ENCODE data around the gene NT5C1A.

NT5C1A gene

DNA sequence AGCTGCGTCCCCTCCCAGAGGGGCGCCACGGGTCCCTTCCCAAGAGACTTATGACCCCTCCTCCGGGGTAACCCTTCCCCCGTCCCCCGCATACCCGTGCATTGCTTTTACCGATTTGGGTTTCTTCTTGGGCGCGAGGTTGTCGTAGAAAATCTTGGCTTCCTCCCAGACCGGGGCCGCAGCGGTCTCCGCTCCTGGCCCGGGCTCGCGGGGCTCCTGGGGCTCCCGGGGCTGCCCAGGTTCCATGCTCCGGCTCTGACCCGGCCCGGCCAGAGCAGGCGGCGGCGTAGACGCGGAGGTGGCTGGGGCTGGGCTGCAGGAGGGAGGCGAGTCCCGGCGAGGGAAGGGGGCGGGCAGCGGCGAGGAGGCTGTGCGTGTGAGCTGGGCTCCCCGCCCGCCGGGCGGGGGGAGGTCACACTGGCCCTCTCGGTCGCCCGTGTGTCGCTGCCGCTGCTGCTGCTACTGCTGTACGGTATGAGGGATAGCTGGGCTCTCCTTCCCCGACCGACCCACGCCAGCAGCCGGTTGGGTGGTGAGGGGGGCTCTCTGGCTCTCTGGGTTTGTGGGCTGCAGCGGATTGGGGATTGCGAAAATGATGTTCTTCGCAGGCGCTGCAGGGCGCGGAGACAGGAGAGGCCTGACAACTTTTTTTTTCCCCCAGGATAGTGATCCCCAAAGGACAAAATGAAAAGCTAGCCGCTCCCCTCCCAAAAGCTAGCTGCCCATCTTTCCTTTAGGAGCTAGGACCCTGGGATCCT is at the start of gene NT5C1A:
Gene NT5C1A (minus strand): TSS at position 315 of the 758 bp plus-strand sequence. CDS start 69 bp downstream, at position 246.
- no peak for DNase-seq (ENCODE audit: low read depth in 4 of 4, low spot score in 1 of 4)

DNA sequence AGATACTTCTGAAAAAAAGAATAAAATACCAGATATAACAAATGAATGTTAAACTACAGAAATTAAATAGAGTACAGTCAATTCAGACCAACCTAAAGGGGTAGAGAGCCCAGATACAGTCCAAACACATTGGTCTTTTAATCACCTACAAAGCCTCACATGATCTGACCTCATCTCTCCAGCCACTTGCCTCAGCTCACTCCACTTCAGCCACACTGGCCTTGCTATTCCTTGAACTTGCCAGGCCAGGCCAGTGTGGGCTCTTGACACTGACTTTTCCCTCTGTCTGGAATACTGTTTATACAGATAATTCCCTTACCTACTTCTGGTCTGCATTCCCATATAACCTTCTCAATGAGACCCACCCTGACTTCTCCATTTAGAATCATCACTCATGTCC is 49.8 kb upstream of the NT5C1A start:
- no peak for DNase-seq (ENCODE audit: low read depth in 4 of 4, low spot score in 1 of 4)

DNA sequence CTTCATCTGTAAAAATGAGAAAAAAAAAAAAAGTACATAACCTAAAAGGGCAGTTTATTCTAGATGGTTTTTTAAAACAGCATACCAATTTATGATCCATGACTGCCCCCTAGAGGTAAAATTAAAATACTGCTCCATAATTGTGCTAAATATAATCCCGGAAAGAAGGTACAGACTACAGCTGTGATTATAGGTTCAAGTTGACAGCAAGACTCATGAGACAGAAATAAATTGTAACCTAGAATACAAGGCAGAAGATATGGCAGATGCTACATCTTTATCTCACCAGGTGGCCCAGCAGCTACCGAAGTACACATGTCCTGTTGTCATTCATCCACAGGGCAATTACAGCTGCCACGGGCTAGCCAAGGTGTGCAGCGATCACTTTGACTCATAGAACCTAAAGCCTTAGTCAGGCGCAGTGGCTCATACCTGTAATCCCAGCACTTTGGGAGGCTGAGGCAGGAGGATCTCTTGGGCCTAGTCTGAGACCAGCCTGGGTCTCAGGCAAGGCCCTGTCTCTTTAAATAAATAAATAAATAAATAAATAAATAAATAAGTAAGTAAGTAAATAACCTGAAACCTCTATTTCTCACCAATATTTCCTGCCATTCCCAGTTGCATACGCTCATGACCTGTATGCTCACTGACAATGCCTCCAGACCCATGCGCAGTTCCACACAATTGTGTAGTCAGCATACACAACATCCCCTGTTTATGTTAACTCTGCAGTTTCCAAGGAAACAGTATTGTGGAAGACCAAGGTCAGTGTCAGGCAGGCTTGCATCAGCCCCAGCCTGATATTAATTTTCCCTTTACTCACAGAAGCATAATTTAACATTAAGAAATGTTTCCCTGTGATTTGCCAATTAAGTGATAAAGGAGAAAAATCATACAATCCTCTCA is 48.4 kb upstream of the NT5C1A start:
- DNase-seq (ENCODE audit: low read depth in 4 of 4, low spot score in 1 of 4), result no peak

DNA sequence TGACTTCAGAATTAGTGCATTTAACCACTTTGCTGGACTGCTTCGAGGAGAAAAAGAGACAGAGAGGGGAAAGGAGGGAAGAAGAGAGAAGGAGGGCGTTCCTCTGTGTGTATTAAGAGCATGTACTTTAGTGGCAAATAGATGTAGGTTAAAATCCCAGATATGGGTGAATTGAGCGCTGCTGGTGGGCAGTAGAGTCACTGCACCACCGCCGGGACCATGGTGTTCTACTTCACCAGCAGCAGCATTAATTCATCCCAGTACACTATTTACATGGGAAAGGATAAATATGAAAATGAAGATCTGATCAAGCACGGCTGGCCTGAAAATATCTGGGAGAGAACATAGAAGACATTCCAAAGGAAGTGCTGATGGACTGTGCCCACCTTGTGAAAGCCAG is 45.9 kb upstream of the NT5C1A start:
- DNase-seq (ENCODE audit: low read depth in 4 of 4, low spot score in 1 of 4), result no peak

DNA sequence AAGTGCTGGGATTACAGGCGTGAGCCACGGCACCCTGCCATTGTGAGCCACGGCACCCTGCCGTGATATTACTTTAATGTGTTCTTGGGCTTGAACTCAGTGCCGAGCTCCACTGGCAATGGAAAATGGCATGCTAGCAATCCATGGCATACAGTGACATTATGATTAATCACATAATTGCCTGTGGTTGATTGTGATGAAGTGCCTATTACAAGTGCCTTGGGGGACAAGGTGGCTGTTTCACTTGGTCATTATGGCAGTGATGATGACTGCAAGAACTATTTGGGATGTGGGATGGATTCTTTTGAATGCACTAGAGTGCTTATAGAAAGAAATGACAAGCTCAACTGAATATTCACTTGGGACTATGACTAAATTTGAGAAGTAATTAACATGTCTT is 41.6 kb upstream of the NT5C1A start:
- no peak for DNase-seq (ENCODE audit: low read depth in 4 of 4, low spot score in 1 of 4)

DNA sequence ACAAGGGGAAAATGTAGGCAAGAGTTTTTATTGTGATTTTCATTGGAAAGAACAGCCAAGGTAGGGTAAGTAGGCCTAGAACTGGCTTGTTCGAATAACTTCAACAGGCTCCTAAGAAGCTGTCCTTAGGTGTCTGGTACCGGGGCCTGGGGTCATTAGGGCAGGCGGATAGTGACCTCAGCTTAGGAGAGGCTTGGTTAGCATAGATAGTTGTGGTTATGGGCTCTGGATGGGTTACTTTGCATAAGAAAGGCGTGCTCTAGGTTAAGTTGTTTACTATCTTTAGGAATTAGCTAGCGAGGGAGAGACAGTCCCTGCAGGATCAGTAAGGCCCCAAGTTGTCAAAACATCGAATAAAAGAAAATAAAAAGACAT is 40.0 kb upstream of the NT5C1A start:
- DNase-seq (ENCODE audit: low read depth in 4 of 4, low spot score in 1 of 4), result no peak

DNA sequence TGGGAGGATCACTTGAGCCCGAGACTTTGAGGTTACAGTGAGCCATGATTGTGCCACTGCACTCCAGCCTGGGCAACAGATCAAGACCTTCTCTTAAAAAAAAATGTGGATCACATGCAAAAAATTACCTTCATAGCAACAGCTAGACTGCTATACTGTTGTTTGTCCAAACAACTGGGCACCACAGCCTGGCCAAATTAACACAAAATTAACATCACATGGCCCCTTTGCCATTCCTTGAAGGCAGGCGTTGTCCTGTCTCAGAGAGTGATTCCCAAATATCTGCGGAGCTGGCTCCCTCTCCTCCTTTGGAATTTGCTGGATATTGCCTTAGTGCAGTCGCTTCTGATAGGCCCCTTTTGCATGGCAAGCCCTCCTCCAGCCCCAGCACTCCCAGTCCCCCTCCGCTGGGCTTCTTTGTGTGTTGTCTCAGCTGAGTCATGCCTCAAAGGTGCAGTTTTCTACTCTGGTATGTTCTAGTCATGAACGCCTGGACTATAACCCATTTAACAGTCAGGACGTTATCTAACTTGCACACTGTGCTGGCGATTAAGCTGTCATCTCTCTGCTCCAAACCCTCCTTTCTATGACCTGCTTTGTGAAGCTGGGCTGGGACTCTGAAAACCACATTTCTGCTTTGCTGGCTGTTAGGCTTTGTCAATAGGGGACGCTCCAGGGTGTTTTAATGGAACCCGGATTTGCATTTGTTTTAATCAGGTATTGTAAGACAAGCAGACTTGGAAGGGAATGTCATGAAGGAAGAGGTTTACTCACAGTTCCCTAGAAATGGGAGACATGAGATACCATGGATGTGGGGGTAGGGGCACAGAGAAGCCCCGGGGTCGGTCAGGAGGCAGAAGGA is 39.4 kb upstream of the NT5C1A start:
- DNase-seq (ENCODE audit: low read depth in 4 of 4, low spot score in 1 of 4), result no peak

DNA sequence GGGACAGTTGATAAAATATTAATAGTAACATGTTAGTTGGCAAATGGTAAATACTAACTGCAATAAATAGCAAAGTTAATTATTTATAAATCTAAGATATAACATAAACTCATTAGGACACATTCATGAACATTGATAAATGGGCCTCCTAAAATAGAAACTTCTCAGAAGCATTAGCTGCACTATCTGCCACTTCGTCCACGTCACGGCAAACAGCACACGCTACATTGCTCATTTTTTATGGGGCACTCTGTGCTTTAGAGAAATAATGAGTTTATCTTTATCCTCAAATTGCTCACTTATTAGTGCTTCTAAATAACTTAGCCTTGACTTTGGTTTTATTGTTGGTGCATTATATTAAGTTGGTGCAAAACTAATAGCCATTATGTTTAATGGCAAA is 35.6 kb upstream of the NT5C1A start:
- no peak for DNase-seq (ENCODE audit: low read depth in 4 of 4, low spot score in 1 of 4)

DNA sequence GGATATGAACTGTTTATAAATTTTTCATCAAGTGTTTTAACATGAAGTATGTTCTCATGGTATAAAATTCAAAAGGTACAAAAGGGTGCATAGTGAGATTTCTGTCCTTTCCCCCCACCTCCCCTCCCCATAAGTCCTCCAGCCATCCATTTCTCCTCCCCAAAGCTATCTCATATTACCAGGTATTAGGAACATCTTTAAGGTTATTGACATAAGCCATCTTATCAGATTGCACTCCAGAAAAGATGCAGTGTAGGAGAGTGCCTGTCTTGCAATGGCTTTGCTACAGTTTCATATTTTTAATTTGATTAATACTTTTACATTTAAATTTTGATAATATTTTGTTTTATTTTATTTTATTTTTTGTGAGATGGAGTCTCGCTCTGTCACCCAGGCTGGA is 32.9 kb upstream of the NT5C1A start:
- DNase-seq (ENCODE audit: low read depth in 4 of 4, low spot score in 1 of 4), result no peak

DNA sequence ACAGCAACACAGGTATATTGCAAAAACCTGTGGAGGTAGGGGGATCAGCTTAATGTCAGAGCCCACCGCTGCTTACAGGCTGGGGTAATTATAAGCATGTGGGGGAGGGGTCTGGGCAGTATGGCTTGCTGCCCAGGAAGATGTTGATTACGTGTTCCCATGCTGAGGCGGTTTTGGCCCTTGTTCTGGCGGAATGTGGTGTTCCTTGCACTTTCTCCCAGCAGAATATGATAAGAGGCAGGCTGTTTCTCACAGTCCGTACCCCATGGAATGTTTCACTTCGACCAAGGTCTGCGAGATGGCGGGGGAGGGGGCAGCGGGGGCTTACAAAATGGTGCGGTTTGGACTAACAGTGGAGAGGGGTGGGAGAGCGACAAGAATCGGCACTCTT is 29.1 kb upstream of the NT5C1A start:
- DNase-seq (ENCODE audit: low read depth in 4 of 4, low spot score in 1 of 4), result no peak

DNA sequence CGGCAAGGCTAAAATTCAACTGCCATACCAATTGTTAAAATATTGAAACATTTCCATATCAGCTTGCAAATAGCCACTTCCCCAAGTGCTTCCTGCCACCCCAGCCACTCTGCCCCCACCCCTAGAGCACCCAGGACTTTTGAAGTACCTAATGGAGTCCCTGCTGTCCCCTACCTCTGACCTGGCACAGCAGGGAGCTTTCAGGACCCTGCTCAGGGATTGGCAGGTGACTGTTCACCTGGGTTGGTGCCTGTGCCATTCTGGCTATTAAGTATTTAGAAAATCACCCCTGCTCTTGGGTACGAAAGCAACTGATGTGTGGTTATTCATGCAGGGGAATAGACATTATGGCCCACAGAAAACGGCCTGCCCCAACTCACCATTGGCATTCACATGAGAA is 28.4 kb upstream of the NT5C1A start:
- no peak for DNase-seq (ENCODE audit: low read depth in 4 of 4, low spot score in 1 of 4)

DNA sequence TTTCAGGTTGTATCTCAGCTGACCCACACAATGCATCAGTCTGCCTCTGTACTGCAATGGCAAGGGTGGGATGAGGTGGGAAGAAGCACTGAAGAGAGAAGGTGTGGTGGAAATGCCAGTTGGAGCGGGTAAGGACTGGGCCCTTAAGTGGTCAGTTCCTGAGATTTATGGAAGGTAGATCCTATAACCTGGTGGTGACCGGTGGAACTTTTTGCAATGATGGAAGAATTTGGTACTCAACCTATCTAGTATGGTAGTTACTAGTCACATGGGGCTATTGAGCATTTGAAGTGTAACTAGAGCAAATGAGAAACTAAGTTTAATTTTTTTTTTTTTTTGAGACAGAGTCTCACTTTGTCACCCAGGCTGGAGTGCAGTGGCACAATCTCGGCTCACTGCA is 27.5 kb upstream of the NT5C1A start:
- no peak for DNase-seq (ENCODE audit: low read depth in 4 of 4, low spot score in 1 of 4)

DNA sequence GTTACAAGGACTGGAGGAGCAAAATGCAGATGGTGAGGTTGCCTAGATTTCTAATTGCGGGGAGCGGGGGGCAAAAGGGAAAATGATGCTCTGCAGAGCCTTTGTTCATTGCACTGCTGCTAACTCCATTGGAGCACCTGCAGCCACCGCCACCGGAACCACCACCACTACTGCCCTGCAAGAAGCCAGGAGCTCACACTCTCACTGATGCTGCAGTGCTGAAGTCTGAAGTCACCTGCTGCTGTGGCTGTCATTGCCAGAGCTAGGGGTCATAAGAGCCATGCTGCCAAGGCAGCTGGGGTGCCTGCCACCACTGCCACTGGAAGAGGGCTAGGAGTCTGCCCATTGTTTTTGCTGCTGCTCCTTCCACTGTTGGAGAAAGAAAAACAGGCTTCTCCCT is 26.7 kb upstream of the NT5C1A start:
- no peak for DNase-seq (ENCODE audit: low read depth in 4 of 4, low spot score in 1 of 4)

DNA sequence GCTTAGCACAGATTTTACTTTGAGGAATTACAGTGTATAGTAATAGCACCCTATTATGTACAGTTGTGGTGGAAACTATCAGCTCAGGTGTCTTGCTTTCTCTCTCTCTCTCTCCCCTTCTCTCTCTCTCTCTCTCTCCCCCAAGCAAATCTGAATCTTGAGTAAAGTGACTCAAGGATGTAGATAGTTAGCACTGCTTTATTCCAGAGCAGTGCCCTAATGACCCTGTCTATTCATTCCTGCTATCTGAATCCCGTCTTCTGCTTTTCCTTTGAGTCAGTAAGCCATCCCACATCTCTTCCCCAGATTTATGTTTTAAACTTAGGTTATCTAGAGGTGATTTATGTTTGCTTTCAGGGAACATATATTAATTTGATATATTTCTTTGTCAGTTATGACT is 24.5 kb upstream of the NT5C1A start:
- DNase-seq (ENCODE audit: low read depth in 4 of 4, low spot score in 1 of 4), result no peak

DNA sequence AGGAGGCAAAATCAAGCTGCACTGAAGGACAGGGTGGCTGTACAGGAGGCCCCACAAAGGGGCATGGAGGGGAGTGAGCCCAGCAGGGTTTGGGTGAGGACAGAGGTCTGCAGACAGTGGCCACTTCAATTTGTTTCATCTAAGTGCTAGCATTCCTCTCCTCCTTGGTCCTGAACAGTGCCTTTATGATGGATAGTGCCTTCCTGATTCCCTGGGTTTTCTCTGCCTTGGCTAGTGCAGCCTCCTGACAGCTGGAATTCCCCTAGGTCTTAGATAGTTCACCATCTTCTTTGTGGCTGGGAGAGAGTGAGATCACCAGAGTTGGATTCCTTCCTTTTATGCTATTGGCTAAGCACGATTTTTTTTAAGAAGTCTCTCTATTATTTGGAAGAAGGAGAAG is 23.1 kb upstream of the NT5C1A start:
- no peak for DNase-seq (ENCODE audit: low read depth in 4 of 4, low spot score in 1 of 4)

DNA sequence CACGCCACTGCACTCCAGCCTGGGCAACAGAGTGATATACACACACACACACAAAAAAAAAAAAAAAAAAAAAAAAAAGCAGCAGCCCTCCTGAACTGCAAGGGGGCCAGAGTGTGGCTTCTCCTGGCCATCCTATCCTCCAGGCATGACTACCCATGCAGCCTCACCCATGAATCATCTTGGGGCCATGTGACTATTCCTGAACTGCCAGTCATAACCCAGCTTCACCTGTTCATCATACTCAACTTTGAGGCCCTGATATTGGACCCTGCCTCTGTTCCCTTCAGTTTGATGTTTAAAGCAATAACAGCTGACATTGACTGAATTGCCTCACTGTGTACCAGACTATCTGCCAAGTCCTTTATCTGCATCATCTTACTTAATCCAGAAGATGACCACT is 22.1 kb upstream of the NT5C1A start:
- no peak for DNase-seq (ENCODE audit: low read depth in 4 of 4, low spot score in 1 of 4)

DNA sequence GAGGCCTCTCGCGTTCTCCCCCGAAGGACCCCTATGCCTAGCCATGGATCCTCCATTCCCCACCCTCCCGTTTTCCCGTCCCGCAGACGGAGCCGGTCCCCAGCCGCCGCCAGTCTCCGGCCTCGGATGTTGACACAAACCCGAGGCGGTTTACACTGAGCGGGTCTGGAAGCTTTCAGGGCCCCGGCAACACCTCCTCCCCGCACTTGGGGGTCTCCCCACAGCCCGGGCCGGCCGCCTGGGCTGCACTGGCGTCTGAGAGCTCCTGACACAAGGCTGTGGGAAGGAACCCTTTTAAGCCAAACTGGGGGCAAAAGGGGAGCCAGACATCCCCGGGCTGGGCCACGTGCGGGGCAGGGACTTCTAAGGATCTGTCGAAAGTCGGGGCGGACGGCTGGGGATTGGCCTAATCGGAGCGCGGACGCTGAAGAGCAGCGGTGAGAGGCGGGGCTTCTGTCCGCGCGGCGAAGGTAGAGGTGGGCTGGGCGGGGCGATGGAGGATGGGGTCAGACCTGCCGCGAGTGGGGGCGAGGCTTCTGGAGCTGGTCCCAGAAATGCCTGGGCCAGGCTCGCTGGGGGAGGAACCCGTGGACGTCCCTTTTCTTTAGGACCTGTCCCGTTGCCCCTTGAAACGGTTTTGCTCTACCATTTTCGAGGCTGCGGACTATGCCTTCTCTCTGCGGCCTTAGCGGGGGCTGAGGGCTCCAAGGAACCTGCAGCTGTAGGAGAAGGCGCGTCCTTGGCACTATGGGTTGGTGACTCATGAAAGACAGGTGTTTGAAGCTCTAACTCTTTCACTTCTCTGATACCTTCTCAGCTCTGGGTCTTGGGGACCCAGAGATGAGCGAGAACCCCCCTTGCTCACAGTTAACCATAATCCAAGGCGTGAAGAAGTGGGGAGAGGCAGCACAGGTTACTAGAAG is 20.5 kb upstream of the NT5C1A start:
- no peak for DNase-seq (ENCODE audit: low read depth in 4 of 4, low spot score in 1 of 4)

DNA sequence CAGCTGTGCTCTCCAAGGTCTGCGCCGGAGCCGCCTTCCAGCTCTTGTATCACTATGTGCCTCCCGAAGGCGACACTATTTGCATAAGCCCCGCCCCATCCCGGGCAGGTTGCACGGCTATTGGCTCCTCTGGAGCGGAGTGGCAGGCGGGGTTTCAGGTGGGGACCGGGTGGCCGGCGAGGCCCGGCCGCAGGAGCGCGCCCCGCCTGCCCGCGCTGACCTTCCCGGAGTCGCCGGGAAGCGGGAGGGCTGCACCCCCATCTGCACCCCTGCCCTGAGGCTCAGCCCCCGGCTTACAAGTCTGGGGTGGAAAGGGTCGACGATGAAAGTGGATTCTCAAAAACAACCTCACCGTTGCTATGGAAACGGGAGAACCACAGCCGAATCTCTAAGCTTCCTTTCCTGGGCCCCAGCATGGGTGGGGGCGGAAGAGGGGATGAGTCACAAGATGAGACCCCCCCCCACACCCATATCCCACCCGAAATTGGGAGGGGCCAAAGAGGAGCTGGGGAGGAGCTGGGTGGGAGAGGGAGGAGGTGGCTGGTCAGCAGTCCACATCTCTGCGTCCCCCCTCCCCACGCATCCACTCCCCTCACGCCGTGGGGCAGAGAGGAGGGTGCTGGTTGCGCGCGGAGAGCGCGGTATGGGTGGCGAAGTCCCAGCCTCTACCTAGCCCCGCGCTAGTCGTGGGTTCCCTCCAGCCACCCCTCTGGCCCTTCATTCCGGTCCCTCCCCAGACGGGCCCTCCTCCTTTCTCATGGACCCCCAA is 19.7 kb upstream of the NT5C1A start, which contains the start of gene HPCAL4:
Gene HPCAL4 (minus strand): TSS at position 51 of the 769 bp plus-strand sequence. CDS start 6,830 bp downstream, outside the sequence.
- peak; percentile 63 to 86 (median 70) for DNase-seq (ENCODE audit: low read depth in 4 of 4, low spot score in 1 of 4)

DNA sequence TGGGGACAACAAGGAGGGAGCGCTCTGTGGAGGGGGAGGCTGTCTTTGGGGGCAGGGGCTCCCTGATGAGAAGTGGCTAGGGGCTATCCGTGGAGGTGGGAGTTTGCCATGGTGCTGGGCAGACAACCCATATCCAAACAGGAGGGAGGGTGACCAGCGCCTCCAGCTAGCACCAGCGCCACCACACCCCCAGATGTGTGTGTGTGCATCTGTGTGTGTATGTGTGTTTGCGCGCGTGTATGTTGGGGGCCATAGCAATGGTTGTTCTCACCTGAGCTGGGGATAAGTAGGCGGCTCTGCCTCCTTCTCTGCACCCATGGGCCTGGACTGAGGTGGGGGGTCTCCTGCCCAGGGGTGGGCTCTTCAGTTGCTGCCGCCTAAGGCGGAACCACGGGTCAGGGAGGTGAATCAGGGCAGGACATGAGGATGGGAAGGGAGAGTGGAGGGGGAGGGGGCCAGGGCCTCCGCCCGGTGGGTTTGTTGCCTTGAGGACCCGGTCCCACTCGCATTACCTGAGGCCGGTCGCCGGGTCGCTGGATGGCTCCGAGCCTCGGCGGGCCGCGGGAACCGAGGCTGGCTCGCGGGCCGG is 19.0 kb upstream of the NT5C1A start:
- DNase-seq (ENCODE audit: low read depth in 4 of 4, low spot score in 1 of 4), result no peak
